Islet of Langerhans (tissue), 1 donor: ENCODE results near the gene POLDIP2.

Experiments used
- FAIRE-seq: peaks from one replicate; lab custom pipeline; 2011; peaks lifted over from hg19 to GRCh38; lab: Jason Lieb, UNC

POLDIP2 gene

GRCh38 chr17:28315846-28316705, 41.3 kb downstream of the POLDIP2 start:
- no peak for FAIRE-seq

GRCh38 chr17:28313841-28314240, 43.5 kb downstream of the POLDIP2 start:
- no peak for FAIRE-seq

GRCh38 chr17:28306954-28307401, 50.3 kb downstream of the POLDIP2 start:
- no peak for FAIRE-seq

GRCh38 chr17:28298449-28298848, 58.9 kb downstream of the POLDIP2 start:
- no peak for FAIRE-seq
